COLO668 (cell line): Measurements from ENCODE around the gene CAPS.

Experiments
- DNase-seq: peaks from one replicate; lab custom pipeline; 2025; ENCODE audit not compliant: unreplicated experiment; lab: John Stamatoyannopoulos, UW

CAPS gene

DNA sequence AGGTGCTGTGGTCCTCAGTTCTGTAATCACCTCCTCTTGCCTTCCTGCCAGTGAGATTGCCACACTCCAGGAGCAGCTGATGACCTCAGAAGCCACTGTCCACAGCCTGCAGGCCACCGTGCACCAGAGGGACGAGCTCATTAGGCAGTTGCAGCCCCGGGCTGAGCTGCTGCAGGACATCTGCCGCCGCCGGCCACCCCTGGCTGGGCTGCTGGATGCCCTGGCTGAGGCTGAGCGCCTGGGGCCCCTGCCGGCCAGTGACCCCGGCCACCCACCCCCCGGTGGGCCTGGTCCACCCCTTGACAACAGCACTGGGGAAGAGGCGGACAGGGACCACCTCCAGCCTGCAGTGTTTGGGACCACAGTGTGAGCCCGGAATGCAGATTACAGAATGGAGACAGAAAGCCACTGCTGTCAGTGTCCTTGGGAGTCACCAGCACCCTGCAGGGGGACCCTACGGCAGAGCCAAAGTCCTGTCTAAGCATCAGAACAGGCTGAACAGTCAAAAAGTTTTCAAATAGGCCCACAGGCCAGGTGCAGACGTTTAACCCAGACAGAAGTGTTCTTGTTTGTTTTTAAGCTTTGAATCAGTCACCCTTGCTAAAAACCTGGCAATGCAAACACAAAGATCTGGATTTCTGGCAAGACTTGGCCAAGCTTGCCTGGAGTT, 5.1 kb upstream of the CAPS start:
- DNase-seq = no peak

GRCh38 chr19:5910638-5910907, 3.5 kb upstream of the CAPS start:
- no peak for DNase-seq

DNA sequence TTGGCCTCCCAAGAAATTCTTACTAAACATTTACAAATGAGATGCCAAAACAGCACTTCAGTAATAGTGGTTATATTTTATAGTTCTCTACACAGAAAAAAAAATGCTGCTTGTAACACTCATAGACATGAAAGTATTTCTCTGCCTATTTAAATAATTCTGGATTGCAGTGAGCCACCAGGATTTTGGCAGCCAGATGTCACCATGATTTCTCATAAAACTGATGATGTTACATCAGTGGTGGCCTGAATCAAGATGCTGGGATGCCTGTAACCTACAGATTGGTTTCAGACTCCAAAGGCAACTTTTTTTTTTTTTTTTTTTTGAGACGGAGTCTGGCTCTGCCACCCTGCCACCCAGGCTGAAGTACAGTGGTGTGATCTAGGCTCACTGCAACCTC, 2.7 kb upstream of the CAPS start:
- no peak for DNase-seq

GRCh38 chr19:5914358-5914774, 312 bp downstream of the CAPS start:
- no peak for DNase-seq

DNA sequence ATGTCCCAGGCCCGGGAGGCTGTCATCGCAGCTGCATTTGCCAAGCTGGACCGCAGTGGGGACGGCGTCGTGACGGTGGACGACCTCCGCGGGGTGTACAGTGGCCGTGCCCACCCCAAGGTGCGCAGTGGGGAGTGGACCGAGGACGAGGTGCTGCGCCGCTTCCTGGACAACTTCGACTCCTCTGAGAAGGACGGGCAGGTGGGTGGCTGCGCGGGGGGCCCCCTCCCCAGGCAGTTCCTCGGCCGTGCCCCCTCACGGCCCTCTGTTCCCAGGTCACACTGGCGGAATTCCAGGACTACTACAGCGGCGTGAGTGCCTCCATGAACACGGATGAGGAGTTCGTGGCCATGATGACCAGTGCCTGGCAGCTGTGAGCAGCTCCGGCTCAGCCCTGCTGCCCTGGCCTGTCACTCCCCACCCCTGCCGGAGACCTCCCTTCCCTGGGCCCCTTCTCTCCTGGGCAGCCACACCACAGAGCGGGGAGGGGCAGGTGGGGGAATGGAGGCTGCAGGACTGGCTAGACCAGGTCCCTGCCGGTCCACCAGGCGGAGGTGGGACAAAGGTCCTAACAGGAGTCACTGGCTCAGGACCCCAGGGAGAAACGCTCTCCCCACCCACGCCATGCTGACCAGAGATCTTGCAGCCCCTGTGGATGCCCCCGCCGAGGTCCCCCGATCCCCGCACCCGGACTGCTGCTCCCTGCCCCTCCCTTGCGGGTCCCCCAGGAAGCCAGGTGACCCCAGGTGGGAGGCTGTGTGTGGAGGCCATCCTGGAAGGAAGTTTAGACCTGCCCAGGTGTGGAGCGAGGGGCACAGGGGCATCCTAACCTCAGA, 1.1 kb downstream of the CAPS start:
- DNase-seq = no peak

DNA sequence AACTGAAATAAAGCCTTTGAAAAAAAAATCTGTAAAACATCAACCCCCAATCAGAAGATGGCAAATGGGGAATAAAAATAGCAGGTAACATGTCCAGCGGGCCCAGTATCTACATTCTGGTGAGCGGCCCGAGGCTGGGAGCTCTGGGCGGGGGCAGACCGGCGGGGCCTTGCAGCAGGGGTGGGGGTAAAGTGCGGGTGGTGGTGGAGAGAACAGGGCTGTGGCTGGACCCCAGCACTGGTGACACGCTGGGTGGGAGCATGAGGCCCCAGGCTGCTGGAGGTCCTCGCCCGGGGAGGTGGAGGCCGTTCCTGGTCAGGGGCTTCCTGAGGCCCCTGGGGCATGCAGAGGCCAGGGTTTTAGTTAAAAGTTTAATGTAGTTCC, 1.7 kb downstream of the CAPS start:
- DNase-seq = no peak

DNA sequence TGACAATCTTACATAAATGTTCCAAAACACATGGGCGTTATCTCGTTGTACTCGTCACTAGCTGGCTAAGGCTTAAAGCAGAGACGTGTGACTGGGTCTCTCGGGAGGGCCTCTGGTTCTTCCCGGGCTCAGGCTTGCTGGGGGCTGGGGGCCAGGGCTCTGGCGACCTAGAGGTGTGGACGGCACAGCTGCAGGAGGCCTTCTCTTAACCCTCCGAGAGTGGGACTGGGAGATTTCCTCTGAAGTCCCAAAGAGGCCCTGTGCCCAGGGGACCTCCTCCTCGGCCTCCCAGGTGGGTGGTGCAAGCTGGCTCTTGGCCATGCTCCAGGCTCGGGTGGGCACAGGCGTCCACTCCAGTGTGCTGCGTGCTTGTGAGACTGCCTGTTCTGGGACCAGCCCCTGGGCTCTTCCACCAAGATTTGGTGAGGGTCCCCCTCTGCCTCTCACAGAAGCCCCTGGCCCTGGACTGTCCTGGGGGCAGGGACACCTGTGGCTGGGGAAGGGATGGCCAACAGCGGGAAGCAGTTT, 2.2 kb downstream of the CAPS start:
- no peak for DNase-seq

- no peak for DNase-seq
These were observed 3.5 kb downstream of the CAPS start for GRCh38 chr19:5917431-5918107.

DNA sequence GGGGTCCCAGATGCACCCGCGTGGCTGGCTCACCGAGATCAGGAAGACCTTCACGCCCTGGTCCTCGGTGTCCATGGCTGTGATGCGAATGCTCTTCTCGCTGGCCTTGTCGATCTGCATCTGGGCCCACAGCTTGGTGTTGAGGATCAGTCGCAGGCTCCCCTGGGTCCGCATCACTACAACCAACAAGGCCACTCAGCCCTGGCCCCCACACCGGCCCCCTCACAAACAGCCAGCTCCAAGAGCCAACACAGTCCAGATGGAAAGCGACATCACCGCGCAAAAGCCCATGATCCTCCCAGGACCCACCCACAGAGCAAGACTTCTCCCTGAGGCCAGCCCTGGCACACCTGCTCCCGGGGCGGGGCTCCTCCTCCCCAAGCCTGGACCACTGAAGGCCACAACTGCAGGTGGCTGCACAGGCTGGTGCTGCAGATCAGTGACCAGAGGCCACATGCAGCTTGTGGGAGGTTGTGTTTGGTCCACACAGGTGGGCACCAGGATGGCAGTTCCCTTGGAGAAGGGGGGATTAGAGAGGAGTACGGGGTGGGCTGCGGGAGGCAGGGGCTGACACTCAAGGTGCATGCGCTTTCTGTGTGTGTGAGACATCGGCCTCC, 4.5 kb downstream of the CAPS start:
- no peak for DNase-seq

GRCh38 chr19:5921516-5922160, 7.6 kb downstream of the CAPS start:
- no peak for DNase-seq

GRCh38 chr19:5922161-5922545, 8.1 kb downstream of the CAPS start:
- no peak for DNase-seq

GRCh38 chr19:5923356-5923755, 9.3 kb downstream of the CAPS start:
- DNase-seq = no peak

- no peak for DNase-seq
These were observed 11.9 kb downstream of the CAPS start for GRCh38 chr19:5925830-5926427.

DNA sequence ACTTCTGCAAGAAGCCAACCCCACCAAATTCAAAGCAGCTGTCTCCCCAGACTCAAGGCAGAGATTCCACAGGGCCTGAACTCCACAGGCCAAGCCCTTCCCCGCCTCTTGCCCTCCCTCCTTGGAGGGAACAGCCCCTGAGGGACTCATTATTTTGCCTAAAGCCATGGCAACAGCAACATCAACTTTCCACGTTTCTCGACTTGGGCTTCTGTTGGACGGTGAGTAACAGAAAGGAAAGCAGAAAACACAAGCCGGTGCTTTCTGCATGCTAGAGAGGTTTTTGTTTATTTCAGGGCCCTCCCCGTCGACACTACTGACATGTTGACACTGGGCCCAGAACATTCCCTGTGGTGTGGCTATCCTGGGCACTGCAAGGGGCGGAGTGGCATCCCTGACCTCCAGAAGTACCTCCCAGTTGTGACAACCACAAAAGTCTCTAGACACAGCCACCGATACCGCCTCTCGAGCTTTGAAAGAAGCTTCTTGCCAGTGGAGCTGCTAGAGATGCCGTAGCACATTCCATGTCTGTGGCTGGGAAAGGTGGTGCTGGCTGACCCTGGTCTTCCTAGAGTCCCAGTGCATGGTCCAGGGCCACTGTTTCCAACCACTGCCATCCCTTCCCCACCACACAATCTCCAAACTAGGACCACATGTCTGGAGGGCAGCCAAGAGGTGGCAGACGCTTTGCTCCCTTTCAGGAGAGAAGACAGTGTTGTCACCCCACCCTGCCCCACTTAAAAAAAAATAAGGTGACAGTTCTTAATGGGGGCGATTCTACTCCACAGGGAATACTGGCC, 12.8 kb downstream of the CAPS start:
- DNase-seq = no peak

DNA sequence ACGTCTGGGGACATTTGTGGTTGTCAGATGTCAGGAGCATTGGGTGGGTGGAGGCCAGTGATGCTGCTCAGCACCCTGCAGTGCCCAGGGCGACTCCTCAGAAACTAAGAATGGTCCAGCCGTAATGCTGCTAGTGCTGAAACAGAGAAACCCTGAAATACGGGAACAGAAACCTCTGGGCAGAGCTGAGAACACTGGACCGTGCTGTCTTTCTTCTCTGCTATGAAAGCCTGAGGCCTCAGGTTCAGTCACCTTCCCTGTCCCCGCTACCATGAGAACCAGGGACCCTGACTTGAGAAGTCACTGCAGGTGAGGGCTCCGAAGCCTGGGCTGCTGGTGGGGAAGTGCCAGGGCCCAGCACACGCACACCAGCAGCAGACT, 13.4 kb downstream of the CAPS start:
- no peak for DNase-seq

DNA sequence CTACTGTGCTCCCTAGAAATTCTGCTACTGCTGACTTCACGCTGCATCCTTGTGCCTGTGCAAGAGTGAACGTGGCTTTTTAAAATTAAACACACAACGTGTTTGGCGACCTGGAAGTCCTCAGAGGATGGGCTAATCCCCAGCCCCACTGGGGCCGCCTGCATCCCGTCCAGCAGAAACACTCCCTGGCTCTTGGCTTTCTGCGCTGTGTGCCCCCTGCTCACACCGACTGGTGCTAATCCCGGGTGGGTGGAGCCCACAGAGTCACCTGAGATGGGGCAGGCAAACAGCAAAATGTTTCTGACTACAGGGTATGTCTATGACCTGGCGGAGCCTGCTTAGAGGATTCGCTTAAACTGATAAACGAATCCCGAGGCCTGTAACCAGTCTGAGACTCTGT, 15.1 kb downstream of the CAPS start:
- DNase-seq = no peak

GRCh38 chr19:5929625-5930024, 15.6 kb downstream of the CAPS start:
- DNase-seq = no peak

DNA sequence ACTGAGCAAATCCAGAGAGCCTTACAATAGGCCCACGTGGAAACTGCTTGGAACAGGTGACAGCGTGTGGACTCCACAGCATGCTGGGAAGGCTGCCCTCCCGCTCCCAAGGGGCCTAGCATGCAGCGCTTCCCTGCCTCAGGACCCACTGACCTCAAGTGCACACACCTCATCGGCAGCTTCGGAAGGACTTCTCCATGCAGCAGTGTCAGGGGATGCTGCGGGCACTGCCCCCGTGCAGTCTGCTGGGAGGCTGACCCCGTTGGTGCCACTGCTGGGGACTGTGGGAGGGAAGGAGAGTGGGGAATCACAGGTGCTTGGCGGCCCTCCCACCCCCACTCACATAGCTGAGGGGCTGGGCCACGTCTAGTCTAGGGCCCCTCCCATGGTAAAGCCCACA, 17.2 kb downstream of the CAPS start:
- no peak for DNase-seq

GRCh38 chr19:5932146-5932545, 18.1 kb downstream of the CAPS start:
- no peak for DNase-seq

GRCh38 chr19:5932609-5933262, 18.7 kb downstream of the CAPS start:
- no peak for DNase-seq
